ENCODE data around the gene PAQR6. TPM values are rescaled to one million over a fixed set of nuclear protein-coding genes. Genes with fewer than 3 reads are reported as not detected.

The PAQR6 gene
- polyA plus RNA-seq, 1 donor from 2014 or later, result 16.8 TPM

- Histone ChIP-seq H3F3A (ENCODE audit: insufficient read depth, low read length, poor library complexity, severe bottlenecking) (no peaks in the 10 kb centered on the region), H3K36me3 (ENCODE audit: insufficient read depth, low read length) (peaks cover 9% of the 10 kb centered on the region), H3K9me2 (ENCODE audit: insufficient read depth, low read length) (no peaks in the 10 kb centered on the region), H3K9ac (ENCODE audit: low read length) (no peak overlapping the region), H3K4me3 (ENCODE audit: low read length) (no peak overlapping the region), H3K79me2 (replicated peaks; ENCODE audit: insufficient read depth, low read length) (peaks cover 29% of the 10 kb centered on the region), H3K9me3 (ENCODE audit: low read length) (no peaks in the 10 kb centered on the region), H4K20me1 (ENCODE audit: insufficient read depth) (no peaks in the 10 kb centered on the region), H2AFZ (ENCODE audit: low read depth, low read length) (no peak overlapping the region), H3K27me3 (ENCODE audit: insufficient read depth, low read depth, low read length) (no peaks in the 10 kb centered on the region), H3K4me2 (ENCODE audit: low read length) (no peak overlapping the region), H3K27ac (ENCODE audit: low read length) (no peak overlapping the region)
- TF ChIP-seq REST (IDR thresholded peaks at IDR 0.05; ENCODE audit: borderline replicate concordance) (no peak), TAF1 (IDR thresholded peaks at IDR 0.05; ENCODE audit: low read depth) (no peak), MXI1 (conservative IDR thresholded peaks at IDR 0.05; ENCODE audit: poor library complexity, severe bottlenecking) (no peak), EP300 (conservative IDR thresholded peaks at IDR 0.05; ENCODE audit: poor library complexity, severe bottlenecking) (no peak), SMC3 (conservative IDR thresholded peaks at IDR 0.05; ENCODE audit: poor library complexity) (no peak), POLR2AphosphoS5 (IDR thresholded peaks at IDR 0.05) (no peak), EZH2 (IDR thresholded peaks at IDR 0.05; ENCODE audit: borderline replicate concordance, insufficient read depth, low read length, poor library complexity, severe bottlenecking) (no peak), RAD21 (conservative IDR thresholded peaks at IDR 0.05) (no peak), CTCF (IDR thresholded peaks at IDR 0.05; ENCODE audit: poor library complexity, severe bottlenecking) (no peak)
These were observed 29.1 kb upstream of the PAQR6 start for GRCh38 chr1:156276966-156277381.

GRCh38 chr1:156276532-156276931 is 28.7 kb upstream of the PAQR6 start:
- Histone ChIP-seq H3K27me3 (ENCODE audit: insufficient read depth, low read depth, low read length) (no peaks in the 10 kb centered on the region), H2AFZ (ENCODE audit: low read depth, low read length) (no peak overlapping the region), H3F3A (ENCODE audit: insufficient read depth, low read length, poor library complexity, severe bottlenecking) (no peaks in the 10 kb centered on the region), H3K9me2 (ENCODE audit: insufficient read depth, low read length) (no peaks in the 10 kb centered on the region), H3K79me2 (replicated peaks; ENCODE audit: insufficient read depth, low read length) (peaks cover 24% of the 10 kb centered on the region), H3K9ac (ENCODE audit: low read length) (no peak overlapping the region), H3K4me3 (ENCODE audit: low read length) (no peak overlapping the region), H3K36me3 (ENCODE audit: insufficient read depth, low read length) (peaks cover 9% of the 10 kb centered on the region), H4K20me1 (ENCODE audit: insufficient read depth) (no peaks in the 10 kb centered on the region), H3K27ac (ENCODE audit: low read length) (no peak overlapping the region), H3K9me3 (ENCODE audit: low read length) (no peaks in the 10 kb centered on the region), H3K4me2 (ENCODE audit: low read length) (no peak overlapping the region)
- TF ChIP-seq SMC3 (conservative IDR thresholded peaks at IDR 0.05; ENCODE audit: poor library complexity) (no peak), EP300 (conservative IDR thresholded peaks at IDR 0.05; ENCODE audit: poor library complexity, severe bottlenecking) (no peak), MXI1 (conservative IDR thresholded peaks at IDR 0.05; ENCODE audit: poor library complexity, severe bottlenecking) (no peak), EZH2 (IDR thresholded peaks at IDR 0.05; ENCODE audit: borderline replicate concordance, insufficient read depth, low read length, poor library complexity, severe bottlenecking) (no peak), POLR2AphosphoS5 (IDR thresholded peaks at IDR 0.05) (no peak), CTCF (IDR thresholded peaks at IDR 0.05; ENCODE audit: poor library complexity, severe bottlenecking) (no peak), RAD21 (conservative IDR thresholded peaks at IDR 0.05) (no peak), TAF1 (IDR thresholded peaks at IDR 0.05; ENCODE audit: low read depth) (no peak)

Measured in neural cell (in vitro differentiated cells).